Measurements from ENCODE around the gene CEMIP.

CEMIP gene

GRCh38 chr15:80789296-80789695 is 10.1 kb downstream of the CEMIP start:
- no peak for DNase-seq

- no peak for DNase-seq
Measured at GRCh38 chr15:80789796-80790195, 10.6 kb downstream of the CEMIP start.

- DNase-seq, result no peak
Measured at GRCh38 chr15:80790236-80790635, 11.1 kb downstream of the CEMIP start.

GRCh38 chr15:80791004-80791403 is 11.8 kb downstream of the CEMIP start:
- no peak for DNase-seq

GRCh38 chr15:80796407-80796806 is 17.2 kb downstream of the CEMIP start:
- DNase-seq, result no peak

- DNase-seq, result no peak
Measured at GRCh38 chr15:80798911-80799310, 19.7 kb downstream of the CEMIP start.

GRCh38 chr15:80800067-80800466 is 20.9 kb downstream of the CEMIP start:
- no peak for DNase-seq

- peak; percentile 23 to 77 for DNase-seq
Measured at GRCh38 chr15:80801891-80802680, 22.9 kb downstream of the CEMIP start.

GRCh38 chr15:80803580-80804525 is 24.7 kb downstream of the CEMIP start:
- no peak for DNase-seq

GRCh38 chr15:80804970-80805495 is 25.9 kb downstream of the CEMIP start:
- peak; percentile 70 to 80 for DNase-seq

- peak; percentile 91 to 92 for DNase-seq
Measured at GRCh38 chr15:80811781-80812315, 32.7 kb downstream of the CEMIP start.

- no peak for DNase-seq
Measured at GRCh38 chr15:80815106-80815505, 35.9 kb downstream of the CEMIP start.

GRCh38 chr15:80816049-80816653 is 37.0 kb downstream of the CEMIP start:
- no peak for DNase-seq

- DNase-seq, result no peak
Measured at GRCh38 chr15:80816936-80817335, 37.8 kb downstream of the CEMIP start.

GRCh38 chr15:80817901-80818300 is 38.7 kb downstream of the CEMIP start:
- no peak for DNase-seq

- no peak for DNase-seq
Measured at GRCh38 chr15:80819001-80819400, 39.8 kb downstream of the CEMIP start.

- DNase-seq, result no peak
Measured at GRCh38 chr15:80820092-80820491, 40.9 kb downstream of the CEMIP start.

GRCh38 chr15:80822256-80822655 is 43.1 kb downstream of the CEMIP start:
- peak in 1 of 2 experiments; percentile 19 for DNase-seq

- no peak for DNase-seq
Measured at GRCh38 chr15:80822676-80823075, 43.5 kb downstream of the CEMIP start.

- DNase-seq, result no peak
Measured at GRCh38 chr15:80823120-80823519, 44.0 kb downstream of the CEMIP start.

- DNase-seq, result peak in 1 of 2 experiments; percentile 27
Measured at GRCh38 chr15:80823995-80824394, 44.8 kb downstream of the CEMIP start.

GRCh38 chr15:80825361-80826030 is 46.3 kb downstream of the CEMIP start:
- no peak for DNase-seq
